HG02852 (cell line): ENCODE data around the gene DNER.

Experiments
- ATAC-seq: cut with Tn5 transposase; IDR thresholded peaks from one replicate; pipeline ENCODE4 v1.9.1; 2021; ENCODE audit warnings: mild to moderate bottlenecking, moderate library complexity; ENCODE audit not compliant: unreplicated experiment

DNER gene

GRCh38 chr2:229673676-229674075, 40.7 kb downstream of the DNER start:
- no peak for ATAC-seq

GRCh38 chr2:229672021-229672420, 42.3 kb downstream of the DNER start:
- no peak for ATAC-seq

GRCh38 chr2:229669841-229670240, 44.5 kb downstream of the DNER start:
- ATAC-seq: no peak

GRCh38 chr2:229666811-229667210, 47.5 kb downstream of the DNER start:
- ATAC-seq: no peak

- ATAC-seq: no peak
Measured at GRCh38 chr2:229665158-229665557, 49.2 kb downstream of the DNER start.

- ATAC-seq: no peak
Measured at GRCh38 chr2:229661478-229661877, 52.9 kb downstream of the DNER start.

GRCh38 chr2:229660951-229661350, 53.4 kb downstream of the DNER start:
- no peak for ATAC-seq

- ATAC-seq: no peak
Measured at GRCh38 chr2:229660391-229660790, 54.0 kb downstream of the DNER start.

GRCh38 chr2:229658004-229658403, 56.4 kb downstream of the DNER start:
- ATAC-seq: no peak

GRCh38 chr2:229654437-229654836, 59.9 kb downstream of the DNER start:
- ATAC-seq: no peak

- ATAC-seq: no peak
Measured at GRCh38 chr2:229653531-229653930, 60.8 kb downstream of the DNER start.

GRCh38 chr2:229652796-229653195, 61.6 kb downstream of the DNER start:
- ATAC-seq: no peak

GRCh38 chr2:229650901-229651300, 63.5 kb downstream of the DNER start:
- ATAC-seq: no peak

- ATAC-seq: no peak
Measured at GRCh38 chr2:229650059-229650458, 64.3 kb downstream of the DNER start.

GRCh38 chr2:229646186-229646723, 68.1 kb downstream of the DNER start:
- ATAC-seq: no peak

- ATAC-seq: no peak
Measured at GRCh38 chr2:229642371-229642770, 72.0 kb downstream of the DNER start.

GRCh38 chr2:229641676-229642075, 72.7 kb downstream of the DNER start:
- no peak for ATAC-seq

GRCh38 chr2:229640636-229641035, 73.7 kb downstream of the DNER start:
- no peak for ATAC-seq

GRCh38 chr2:229636571-229636970, 77.8 kb downstream of the DNER start:
- no peak for ATAC-seq

GRCh38 chr2:229635371-229635680, 79.0 kb downstream of the DNER start:
- ATAC-seq: no peak

- ATAC-seq: no peak
Measured at GRCh38 chr2:229634601-229635370, 79.6 kb downstream of the DNER start.

GRCh38 chr2:229633556-229633955, 80.8 kb downstream of the DNER start:
- no peak for ATAC-seq

GRCh38 chr2:229629039-229629438, 85.3 kb downstream of the DNER start:
- ATAC-seq: no peak
